HG03066 (cell line): ENCODE results near the gene UIMC1.
"Not testable (repeated sequence)": the region's sequence is repeated elsewhere in the genome, so short reads cannot be mapped to it uniquely, and the experiment has no call there.

Experiments used
- ATAC-seq: cut with Tn5 transposase; IDR thresholded peaks from one replicate; pipeline ENCODE4 v1.9.1; 2021; ENCODE audit warnings: low read depth; ENCODE audit not compliant: unreplicated experiment

Gene UIMC1

DNA sequence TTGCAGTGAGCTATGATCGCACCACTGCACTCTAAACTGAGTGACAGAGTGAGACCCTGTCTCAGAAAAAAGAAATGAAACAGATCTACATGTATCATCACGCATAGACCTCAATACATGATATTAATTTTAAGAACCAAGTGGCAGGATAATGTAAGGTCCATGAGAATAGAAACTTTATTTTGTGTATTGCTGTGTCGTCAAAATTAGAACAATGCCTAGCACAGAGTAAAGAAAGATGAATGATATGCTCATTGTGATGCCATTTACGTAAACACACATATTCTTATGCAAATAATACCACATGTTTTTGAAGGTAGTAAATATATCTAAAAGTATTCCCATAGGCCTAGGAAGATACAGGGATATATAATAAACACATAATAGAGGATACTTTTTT is 3.6 kb upstream of the UIMC1 start:
- ATAC-seq = no peak

DNA sequence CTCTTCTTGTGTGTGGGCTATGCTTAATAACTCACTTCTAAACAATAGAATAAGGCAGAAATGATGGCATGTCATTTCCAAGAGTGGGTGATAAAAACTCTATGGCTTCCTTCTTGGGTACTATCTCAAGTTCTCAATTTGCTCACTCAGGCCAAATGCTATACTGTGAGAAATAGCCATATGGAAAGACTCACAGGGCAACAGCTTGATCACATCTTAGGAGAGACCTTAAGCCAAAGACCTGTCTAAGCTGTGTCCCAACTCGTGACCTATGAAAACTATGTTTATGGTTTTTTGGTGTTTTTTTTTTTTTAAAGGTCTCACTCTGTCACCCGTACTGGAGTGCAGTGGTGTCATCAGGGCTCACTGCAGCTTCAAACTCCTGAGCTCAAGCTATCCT is 2.1 kb upstream of the UIMC1 start:
- ATAC-seq = no peak

DNA sequence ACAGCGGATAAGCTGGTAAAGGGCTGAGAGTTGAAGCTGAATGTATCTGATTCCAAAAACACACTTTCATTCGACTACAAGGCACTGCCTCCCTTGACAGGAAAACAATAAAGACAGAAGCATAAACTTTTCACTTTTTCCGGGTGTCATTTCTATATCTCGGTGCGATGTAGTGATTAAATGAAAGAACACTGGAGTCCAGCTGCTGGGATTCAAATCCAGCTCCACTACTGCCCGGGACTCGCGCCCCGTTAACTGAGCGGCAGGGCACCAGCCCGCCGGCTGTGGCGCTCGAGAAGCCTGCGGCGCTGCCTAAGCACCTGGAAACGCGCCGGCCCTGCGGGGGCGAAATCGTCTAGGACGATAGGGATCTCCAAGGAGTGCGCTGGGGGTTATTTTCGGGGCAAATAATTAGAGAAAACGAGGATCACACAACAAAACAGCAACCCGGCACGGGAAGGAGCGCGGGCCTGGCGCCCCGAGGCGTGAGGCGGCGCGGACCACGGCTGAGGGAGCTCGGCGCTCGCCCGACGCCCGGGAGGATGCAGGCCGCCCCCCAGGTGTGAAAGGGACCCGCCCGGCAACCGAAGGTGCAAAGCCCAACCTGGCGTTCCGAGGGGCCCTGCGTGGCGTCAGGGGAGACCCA is 837 bp downstream of the UIMC1 start:
- peak; percentile 44 for ATAC-seq

DNA sequence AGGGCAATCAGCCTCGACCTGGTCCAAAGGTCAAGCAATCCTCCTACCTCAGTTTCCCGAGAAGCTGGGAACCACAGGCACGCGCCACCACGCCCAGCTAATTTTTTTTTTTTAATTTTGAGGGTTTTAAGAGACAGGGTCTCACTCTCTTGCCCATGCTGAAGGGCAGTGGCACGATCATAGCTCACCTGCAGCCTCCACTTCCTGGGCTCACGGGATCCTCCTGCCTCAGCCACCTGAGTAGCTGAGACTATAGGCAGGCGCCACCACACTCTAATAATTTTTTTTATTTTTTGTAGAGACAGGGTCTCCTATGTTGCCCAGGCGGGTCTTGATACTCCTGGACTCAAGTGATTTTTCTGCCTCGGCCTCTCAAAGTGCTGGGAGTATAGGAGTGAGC is 1.6 kb downstream of the UIMC1 start:
- ATAC-seq = no peak

DNA sequence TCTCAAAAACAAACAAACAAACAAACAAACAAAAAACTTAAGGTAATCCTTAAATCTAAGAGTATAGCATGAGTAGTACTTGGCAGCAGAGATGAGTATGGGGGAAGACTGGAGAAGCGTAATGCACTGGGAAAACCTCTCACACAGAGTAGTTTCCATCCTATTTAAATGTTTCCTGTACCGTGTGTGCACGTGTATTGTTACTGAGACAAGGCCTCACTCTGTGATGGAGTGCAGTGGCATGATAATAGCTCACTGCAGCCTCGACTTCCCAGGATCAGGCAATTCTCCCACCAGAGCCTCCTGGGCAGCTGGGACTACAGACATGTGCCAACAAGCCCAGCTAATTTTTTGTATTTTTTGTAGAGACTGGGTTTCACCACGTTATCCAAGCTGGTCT is 2.9 kb downstream of the UIMC1 start:
- ATAC-seq = no peak

DNA sequence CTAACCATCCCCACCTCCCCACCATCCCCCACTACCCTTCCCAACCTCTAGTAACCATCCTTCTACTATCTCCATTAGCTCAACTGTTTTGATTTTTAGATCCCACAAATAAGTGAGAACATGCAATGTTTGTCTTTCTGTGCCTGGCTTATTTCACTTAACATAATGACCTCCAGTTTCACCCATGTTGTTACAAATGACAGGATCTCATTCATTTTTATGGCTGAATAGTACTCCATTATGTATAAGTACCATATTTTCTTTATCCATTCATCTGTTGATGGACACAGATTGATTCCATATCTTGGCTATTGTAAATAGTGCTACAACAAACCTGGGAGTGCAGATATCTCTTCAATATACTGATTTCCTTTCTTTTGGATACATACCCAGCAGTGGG is 7.1 kb downstream of the UIMC1 start:
- ATAC-seq = not testable (repeated sequence)

DNA sequence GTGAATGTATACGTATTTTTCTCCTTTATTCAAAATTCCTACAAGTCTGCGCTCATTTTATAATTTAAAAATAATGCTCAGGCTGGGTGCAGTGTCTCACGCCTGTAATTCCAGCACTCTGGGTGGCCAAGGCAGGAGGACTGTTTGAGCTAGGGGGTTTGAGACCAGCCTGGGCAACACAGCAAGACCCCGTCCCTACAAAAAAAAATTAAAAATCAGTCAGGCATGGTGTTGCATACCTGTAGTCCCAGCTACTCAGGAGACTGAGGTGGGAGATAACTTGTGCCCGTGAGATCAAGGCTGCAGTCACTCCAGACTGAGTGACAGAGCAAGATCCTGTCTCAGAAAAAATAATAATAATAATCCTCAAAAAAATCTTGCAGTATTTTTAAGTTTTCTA is 7.8 kb downstream of the UIMC1 start:
- no peak for ATAC-seq

DNA sequence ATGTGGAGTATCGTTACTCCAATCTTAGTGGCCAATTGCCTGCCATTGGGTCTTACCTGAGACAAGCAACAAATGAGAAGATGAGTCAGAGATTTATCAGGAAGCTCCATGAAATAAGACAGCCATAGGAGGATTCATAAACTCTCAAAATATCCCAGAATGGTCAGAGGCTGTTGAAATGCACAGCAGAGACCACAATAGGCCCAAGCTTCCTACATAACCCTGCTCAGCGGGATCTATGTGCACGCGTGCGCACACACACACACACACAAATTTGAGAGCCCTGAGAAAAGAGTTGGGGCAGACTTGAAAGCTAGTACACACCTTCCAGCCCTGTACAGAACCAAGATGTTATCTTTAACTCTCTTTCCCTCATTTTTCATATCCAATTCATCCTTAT is 9.8 kb downstream of the UIMC1 start:
- no peak for ATAC-seq

DNA sequence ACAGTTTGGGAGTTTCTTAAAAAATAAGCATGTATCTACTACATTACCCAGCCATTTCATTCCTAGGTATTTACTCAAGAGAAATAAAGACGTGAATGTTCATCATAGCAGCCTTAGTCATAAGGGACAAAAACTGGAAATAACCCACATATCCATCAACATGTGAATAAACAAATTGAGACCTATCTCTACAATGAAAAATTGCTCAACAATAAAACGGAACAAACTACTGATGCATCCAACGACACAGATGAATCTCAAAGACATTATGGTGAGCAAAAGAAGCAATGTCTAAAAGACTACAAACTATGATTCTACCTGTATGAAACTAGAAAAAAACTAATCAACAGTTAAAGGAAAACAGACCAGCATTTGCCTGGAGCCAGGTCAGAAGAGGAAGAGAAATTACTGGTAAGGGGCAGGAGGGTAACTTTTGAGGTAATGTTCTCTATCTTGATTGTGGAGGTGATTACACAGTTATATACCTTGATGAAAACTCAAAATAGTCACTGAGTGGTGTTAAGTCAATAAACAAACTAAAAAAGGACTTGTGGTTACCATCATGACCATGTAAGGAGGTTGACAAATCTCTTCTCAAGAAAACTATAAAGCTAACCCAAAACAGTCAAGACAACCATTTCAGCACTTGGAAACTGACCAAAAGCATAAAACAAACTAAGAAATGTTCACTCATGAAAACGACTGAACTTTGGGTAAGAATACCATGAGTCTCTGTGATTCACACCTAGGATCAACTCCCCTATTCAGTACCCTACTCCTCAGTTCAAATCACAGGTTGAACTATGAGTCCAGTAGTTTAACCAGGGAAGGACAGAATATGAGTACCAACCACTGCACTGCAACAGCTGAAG is 10.4 kb downstream of the UIMC1 start:
- no peak for ATAC-seq

DNA sequence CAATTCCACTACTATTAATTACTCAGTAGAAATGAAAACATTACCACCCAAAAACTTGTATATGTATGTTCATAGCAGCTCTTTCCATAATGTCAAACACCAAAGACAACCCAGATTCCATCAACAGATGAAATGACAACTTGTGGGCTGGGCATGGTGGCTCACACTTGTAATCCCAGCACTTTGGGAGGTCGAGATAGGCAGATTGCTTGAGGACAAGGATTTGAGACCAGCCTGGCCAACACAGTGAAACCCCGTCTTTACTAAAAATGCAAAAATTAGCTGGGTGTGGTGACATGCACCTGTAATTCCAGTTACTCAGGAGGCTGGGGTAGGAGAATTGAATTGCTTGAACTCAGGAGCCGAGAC is 11.5 kb downstream of the UIMC1 start:
- ATAC-seq = no peak

DNA sequence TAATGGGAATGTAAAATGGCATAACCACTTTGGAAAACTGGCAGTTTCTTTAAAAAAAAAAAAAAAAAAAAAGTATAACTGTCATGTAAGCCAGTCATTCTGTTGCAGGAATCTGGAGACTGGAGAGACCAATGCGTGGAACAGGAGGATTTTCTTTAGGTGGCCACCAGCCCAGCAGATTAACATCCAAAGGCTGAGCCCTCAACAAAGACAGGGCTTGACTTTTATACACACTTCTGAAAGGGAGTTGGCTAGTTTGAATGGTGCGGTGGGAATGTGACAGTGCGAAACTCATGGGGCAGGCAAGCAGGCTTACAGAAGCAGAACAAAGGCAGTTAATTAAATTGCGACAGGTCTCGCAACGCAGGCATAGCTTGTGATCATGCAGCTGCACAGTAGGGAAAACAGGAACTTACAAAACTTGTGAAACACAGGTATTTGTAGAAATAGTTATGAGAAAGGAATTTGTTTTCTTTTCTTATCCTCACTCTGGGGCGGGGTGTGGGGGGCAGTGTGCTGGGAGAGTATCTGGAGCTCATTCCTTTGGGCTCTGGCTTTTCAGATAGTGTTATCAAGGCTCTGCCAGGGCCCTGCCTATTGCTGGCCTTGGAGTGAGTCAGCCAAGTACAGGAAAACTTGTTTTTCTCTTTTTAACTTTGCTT is 12.0 kb downstream of the UIMC1 start:
- ATAC-seq = no peak

DNA sequence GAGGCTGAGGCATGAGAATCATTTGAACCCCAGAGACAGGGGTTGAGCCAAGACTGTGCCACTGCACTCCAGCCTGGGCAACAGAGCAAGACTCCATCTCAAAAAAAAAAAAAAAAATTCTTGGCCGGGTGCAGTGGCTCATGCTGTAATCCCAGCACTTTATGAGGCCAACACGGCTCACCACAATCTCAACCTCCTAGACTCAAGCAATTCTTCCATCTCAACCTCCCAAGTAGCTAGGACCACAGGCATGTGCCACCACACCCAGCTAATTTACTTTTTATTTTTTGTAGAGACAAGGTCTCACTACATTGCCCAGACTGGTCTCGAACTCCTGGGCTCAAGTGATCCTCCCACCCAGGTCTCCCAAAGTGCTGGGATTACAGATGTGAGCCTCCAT is 13.5 kb downstream of the UIMC1 start:
- ATAC-seq = not testable (repeated sequence)

DNA sequence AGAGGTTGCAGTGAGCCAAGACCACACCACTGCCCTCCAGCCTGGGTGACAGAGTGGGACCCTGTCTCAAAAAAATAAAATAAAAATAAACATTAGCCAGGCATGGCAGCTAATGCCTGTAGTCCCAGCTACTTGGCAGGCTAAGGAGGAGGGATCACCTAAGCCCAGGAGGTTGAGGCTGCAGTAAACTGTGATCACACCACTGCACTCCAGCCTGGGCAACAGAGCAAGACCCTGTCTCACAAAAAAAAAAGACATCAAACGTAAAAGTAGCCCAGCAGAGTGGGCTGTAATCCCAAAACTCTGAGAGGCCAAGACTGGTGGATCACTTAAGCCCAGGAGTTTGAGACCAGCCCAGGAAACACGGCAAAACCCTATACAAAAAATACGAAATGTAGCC is 19.0 kb downstream of the UIMC1 start:
- ATAC-seq = no peak

DNA sequence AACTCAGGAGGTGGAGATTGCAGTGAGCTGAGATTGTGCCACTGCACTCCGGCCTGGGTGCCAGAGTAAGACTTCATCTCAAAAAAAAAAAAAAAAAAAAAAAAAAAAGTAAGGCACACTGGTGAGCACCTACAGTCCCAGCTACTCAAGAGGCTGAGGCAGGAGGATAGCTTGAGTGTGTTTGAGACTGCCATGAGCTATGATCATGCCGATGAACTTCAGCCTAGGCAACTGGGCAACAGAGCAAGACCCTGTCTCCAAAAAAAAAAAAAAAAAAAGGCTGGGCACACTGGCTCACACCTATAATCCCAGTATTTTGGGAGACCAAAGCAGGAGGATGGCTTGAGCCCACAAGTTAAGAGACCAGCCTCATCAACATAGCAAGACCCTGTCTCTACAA is 20.3 kb downstream of the UIMC1 start:
- ATAC-seq = no peak

DNA sequence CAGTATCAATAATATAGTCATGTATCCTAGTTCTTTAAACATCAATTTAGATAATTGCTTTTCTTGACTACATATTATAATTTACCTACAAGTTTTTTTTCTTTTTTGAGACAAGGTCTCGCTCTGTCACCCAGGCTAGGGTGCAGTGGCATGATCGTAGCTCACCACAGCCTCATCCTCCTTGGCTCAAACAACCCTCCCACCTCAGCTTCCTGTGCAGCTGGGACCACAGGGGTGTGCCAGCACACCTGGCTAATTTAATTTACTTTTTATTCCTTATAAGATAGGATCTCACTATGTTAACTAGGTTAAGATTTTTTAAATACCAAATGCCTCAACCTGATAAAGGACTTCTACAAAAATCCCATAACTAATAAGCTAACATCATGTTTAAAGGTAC is 21.1 kb downstream of the UIMC1 start:
- no peak for ATAC-seq

DNA sequence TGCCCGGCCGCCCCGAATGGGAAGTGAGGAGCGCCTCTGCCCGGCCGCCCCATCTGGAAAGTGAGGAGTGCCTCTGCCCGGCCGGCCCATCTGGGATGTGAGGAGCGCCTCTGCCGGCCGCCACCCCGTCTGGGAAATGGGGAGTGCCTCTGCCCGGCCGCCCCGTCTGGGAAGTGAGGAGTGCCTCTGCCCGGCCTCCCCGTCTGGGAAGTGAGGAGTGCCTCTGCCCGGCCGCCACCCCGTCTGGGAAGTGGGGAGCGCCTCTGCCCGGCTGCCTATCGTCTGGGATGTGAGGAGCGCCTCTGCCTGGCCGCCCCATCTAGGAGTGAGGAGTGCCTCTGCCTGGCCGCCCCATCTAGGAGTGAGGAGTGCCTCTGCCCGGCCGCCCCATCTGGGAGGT is 22.4 kb downstream of the UIMC1 start:
- not testable (repeated sequence) for ATAC-seq

DNA sequence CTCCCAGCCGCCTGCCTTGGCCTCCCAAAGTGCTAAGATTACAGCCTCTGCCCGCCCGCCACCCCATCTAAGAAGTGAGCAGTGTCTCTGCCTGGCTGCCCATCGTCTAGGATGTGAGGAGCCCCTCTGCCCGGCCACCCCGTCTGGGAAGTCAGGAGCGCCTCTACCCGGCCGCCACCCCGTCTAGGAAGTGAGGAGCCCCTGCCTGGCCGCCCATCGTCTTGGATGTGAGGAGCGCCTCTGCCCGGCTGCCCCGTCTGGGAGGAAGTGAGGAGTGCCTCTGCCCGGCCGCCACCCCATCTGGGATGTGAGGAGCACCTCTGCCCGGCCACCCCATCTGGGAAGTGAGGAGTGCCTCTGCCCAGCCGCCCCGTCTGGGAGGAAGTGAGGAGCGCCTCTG is 23.0 kb downstream of the UIMC1 start:
- not testable (repeated sequence) for ATAC-seq

DNA sequence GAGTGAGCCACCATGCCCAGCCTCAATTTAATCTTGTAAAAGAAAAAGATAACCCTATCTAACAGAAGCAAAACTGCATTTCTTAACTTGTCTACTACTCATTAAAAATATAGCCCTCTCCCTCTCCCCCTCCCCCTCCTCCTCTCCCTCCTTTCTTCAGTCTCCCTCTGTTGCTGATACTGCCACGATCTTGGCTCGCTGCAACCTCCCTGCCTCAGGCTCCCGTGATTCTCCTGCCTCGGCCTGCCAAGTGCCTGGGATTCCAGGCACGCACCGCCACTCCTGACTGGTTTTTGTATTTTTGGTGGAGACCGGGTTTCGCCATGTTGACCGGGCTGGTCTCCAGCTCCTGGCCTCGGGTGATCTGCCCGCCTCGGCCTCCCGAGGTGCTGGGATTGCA is 23.5 kb downstream of the UIMC1 start:
- not testable (repeated sequence) for ATAC-seq

DNA sequence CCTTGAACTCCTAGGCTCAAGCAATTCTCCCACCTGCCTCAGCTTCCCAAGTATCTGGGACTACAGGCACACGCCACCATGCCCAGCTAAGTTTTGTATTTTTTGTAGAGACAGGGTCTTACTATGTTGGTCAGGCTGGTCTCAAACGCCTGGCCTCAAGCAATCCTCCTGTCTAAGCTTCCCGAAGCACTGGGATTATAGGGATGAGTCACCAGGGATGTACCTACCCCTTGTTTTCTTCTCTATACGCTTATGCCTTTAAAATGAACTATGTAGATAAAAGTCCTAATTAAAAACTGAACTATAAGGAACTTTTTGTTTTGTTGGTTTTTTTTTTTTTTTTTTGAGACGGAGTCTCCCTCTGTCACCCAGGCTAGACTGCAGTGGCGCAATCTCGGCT is 25.8 kb downstream of the UIMC1 start:
- no peak for ATAC-seq

DNA sequence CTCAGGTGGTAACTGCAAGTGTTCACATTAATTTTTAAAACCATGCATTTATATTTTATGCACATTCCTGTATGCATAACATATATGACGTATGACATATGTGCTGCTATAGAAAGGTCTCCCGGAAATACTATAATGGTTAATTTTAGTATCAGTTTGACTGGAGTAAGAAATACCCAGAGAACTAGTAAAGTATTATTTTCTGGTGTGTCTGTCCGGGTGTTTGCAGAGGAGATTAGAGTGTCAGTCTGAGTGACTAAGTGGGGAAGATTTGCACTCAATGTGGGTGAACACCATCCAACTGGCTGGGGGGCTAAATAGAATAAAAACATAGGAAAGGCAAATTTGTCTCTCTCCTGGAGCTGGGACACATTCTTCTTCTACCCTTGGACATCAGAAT is 26.9 kb downstream of the UIMC1 start:
- ATAC-seq = no peak

DNA sequence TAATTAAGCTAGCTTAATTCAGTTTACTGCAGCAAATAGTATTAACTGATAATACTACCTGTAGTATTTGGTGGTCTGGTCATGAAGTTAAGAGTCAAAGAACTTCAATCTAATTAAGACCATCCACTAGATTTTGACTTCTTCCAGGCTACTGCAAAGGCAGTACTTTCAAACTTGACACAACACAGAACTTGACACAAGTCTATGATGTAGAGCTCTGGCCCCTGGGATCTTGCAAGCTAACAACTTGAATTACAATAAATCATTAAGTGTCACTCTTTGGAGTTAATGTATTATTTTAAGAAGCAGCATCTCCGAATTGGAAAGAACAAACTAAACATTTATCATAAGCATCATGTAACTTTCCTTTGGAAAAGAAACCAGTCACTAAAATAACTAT is 40.9 kb downstream of the UIMC1 start:
- ATAC-seq = no peak

DNA sequence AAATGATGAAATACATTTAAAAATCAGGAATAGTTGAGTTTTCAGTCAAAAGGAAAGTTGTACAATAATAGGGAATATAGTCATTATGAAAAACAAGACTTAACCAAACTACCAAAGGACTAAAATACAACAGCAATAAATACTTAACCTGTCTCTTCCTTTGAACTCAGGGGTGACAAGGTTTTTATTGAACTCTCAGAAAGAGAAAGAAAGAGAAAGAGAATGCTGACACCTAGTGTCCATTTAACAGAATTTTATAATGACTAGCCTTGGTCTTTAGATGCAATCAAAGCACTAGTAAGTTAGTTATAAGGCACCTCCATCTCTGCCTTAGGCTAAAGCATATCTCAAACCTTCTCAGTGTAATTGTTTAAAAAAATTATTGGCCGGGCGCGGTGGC is 47.5 kb downstream of the UIMC1 start:
- no peak for ATAC-seq
